NCI-H82 treated with DMSO at 0.1 percent for 48 hours (cell line): ENCODE results near the gene WRAP73.
"Not testable (repeated sequence)": the region's sequence is repeated elsewhere in the genome, so short reads cannot be mapped to it uniquely, and the experiment has no call there.

Experiments
- DNase-seq: peaks from one replicate; lab custom pipeline; 2025; ENCODE audit not compliant: unreplicated experiment; lab: John Stamatoyannopoulos, UW

WRAP73 gene

GRCh38 chr1:3631320-3632260 is 18.3 kb downstream of the WRAP73 start:
- no peak for DNase-seq

- peak; percentile 30 for DNase-seq
Measured at GRCh38 chr1:3630914-3631313, 19.0 kb downstream of the WRAP73 start.

- no peak for DNase-seq
Measured at GRCh38 chr1:3630161-3630611, 19.7 kb downstream of the WRAP73 start.

GRCh38 chr1:3629561-3630160 is 20.2 kb downstream of the WRAP73 start:
- DNase-seq: no peak

- DNase-seq: no peak
Measured at GRCh38 chr1:3628445-3628844, 21.5 kb downstream of the WRAP73 start.

GRCh38 chr1:3627515-3628253 is 22.2 kb downstream of the WRAP73 start:
- no peak for DNase-seq

GRCh38 chr1:3626025-3626424 is 23.9 kb downstream of the WRAP73 start:
- DNase-seq: no peak

GRCh38 chr1:3625151-3625907 is 24.6 kb downstream of the WRAP73 start:
- DNase-seq: no peak

- DNase-seq: peak; percentile 90
Measured at GRCh38 chr1:3624200-3625136, 25.4 kb downstream of the WRAP73 start, which contains the start of gene TPRG1L. Gene TPRG1L (plus strand): TSS chr1:3625015. CDS start chr1:3625073, 58 bp downstream.

GRCh38 chr1:3623441-3624199 is 26.3 kb downstream of the WRAP73 start:
- no peak for DNase-seq

GRCh38 chr1:3622102-3622501 is 27.8 kb downstream of the WRAP73 start:
- DNase-seq: not testable (repeated sequence)

GRCh38 chr1:3621151-3621671 is 28.7 kb downstream of the WRAP73 start:
- DNase-seq: not testable (repeated sequence)

- no peak for DNase-seq
Measured at GRCh38 chr1:3620708-3621107, 29.2 kb downstream of the WRAP73 start.

GRCh38 chr1:3618881-3619671 is 30.8 kb downstream of the WRAP73 start:
- no peak for DNase-seq

GRCh38 chr1:3618531-3618880 is 31.4 kb downstream of the WRAP73 start:
- DNase-seq: no peak

GRCh38 chr1:3617806-3618345 is 32.0 kb downstream of the WRAP73 start:
- DNase-seq: no peak

GRCh38 chr1:3616861-3617260 is 33.0 kb downstream of the WRAP73 start:
- no peak for DNase-seq
